22Rv1 (cell line): ENCODE data around the gene CHD9NB.

ENCODE experiments used
- H3K27ac ChIP-seq: fragments of 450-650 bp; 2 replicates; pipeline ENCODE4 v1.5.1; 2017
- ZFX ChIP-seq: fragments of 450-650 bp; IDR thresholded peaks from 2 replicates; pipeline ENCODE4 v1.6.1; 2017; ENCODE audit warnings: antibody characterized with exemption, borderline replicate concordance
- TF ChIP-seq, protein P1 (sequence below): fragments of 450-650 bp; IDR thresholded peaks from 2 replicates; pipeline ENCODE4 v1.5.1; 2017; ENCODE audit warnings: mild to moderate bottlenecking

CHD9NB gene

GRCh38 chr16:53052519-53053501 lies at the start of gene CHD9NB:
Gene CHD9NB, minus strand, starts transcription at chr16:53052897. Its CDS starts 8,739 bp downstream, at chr16:53044158.
- TF ChIP-seq ZFX = no peak
- TF ChIP-seq, protein P1, sequence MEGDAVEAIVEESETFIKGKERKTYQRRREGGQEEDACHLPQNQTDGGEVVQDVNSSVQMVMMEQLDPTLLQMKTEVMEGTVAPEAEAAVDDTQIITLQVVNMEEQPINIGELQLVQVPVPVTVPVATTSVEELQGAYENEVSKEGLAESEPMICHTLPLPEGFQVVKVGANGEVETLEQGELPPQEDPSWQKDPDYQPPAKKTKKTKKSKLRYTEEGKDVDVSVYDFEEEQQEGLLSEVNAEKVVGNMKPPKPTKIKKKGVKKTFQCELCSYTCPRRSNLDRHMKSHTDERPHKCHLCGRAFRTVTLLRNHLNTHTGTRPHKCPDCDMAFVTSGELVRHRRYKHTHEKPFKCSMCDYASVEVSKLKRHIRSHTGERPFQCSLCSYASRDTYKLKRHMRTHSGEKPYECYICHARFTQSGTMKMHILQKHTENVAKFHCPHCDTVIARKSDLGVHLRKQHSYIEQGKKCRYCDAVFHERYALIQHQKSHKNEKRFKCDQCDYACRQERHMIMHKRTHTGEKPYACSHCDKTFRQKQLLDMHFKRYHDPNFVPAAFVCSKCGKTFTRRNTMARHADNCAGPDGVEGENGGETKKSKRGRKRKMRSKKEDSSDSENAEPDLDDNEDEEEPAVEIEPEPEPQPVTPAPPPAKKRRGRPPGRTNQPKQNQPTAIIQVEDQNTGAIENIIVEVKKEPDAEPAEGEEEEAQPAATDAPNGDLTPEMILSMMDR = no peak

GRCh38 chr16:53100889-53101288 lies 48.2 kb upstream of the CHD9NB start:
- no peak for TF ChIP-seq ZFX
- TF ChIP-seq, protein P1 = no peak
- peak overlapping the region; percentile 94 for H3K27ac ChIP-seq

More at GRCh38 chr16:53052519-53053501, at the start of gene CHD9NB:
- peak within 1 kb of the TSS; percentile 73 for H3K27ac ChIP-seq

DNA sequence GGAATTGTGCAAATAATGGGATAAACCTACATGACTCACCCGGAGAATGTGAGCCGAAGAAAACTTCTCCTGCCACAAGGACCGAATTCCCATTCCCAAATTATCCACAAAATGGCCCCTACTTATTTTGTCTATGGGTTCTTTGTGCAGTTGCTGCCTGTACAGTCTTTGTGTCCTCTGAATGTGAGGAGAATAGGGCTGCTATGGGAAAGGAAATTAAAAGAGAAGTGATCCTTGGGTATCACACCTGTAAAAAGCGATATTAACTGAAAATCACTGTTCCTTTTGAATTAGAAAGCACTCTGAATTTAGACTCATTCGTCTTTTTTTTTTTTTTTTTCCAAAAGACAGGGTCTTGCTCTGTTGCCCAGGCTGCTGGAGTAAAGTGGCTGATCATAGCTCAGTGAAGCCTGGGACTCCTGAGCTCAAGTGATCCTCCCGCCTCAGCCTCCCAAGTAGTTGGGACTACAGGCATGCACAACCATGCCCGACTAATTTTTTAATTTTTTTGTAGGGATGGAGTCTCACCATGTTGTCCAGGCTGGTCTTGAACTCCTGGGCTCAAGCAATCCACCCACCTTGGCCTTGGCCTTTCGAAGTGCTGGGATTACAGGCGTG lies 47.5 kb upstream of the CHD9NB start:
- TF ChIP-seq, protein P1 = no peak
- no peak for TF ChIP-seq ZFX
- H3K27ac ChIP-seq = peak overlapping the region; percentile 94

- TF ChIP-seq ZFX = no peak
- TF ChIP-seq, protein P1 = no peak
- H3K27ac ChIP-seq = peak overlapping the region; percentile 94
Observed at GRCh38 chr16:53099318-53100130, 46.8 kb upstream of the CHD9NB start.

DNA sequence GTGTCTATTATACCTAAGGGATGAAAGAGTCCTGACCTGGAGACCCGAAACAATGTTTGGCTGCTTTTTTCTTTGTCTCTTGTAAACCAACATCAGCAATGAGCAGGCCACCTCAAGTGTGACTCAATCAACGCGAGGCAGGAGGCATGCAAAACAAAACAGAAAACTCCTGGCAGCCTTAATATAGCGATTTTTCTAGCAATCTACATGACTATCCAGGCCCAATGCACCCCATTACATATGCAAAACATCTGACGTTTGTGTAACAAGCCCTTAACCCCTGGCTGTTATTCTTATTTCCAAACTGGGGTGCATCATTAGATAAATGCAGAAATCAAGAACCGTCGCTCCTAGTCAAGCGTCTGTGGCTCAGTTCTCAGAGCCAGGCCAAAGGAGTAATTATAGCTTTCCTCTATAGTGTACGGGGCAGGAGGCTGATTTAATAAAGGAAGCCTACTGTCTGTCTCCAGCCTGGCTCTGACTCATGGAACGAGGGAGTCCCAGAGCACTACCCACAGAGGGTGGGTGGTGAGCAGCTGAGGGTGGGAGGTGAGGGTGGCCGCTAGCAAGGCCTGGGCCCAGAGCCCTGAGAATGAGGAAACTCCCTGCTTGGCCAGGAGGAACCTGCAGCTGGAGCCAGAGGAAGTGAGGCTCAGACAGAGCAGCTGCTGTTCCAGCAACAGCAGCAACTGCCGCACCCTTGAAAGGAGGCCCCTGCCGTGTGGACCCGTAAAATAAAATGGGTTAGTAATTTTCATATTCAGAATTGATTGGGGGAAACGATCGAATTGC lies 46.0 kb upstream of the CHD9NB start:
- peak overlapping the region; percentile 94 for H3K27ac ChIP-seq
- TF ChIP-seq, protein P1 = no peak
- TF ChIP-seq ZFX = no peak

- TF ChIP-seq, protein P1 = no peak
- TF ChIP-seq ZFX = no peak
- H3K27ac ChIP-seq = no peak overlapping the region
Observed at GRCh38 chr16:53097190-53097589, 44.5 kb upstream of the CHD9NB start.
